ENCODE results near the gene CTNS. TPM values are rescaled to one million over a fixed set of nuclear protein-coding genes. Genes with fewer than 3 reads are reported as not detected.

The CTNS gene
- total RNA-seq, 4 donors from 2014 or later, result 1.2 to 25.7 (median 18.8) TPM

- WGBS, 2 donors (ENCODE audit: low coverage in 1 of 2), result 88 to 97% methylated on average over 6 to 35 of the region's 44 CpGs
Observed at GRCh38 chr17:3689262-3690093, 52.9 kb downstream of the CTNS start.

GRCh38 chr17:3690094-3690715 lies 53.6 kb downstream of the CTNS start:
- 72 to 87% methylated on average over 10 to 21 of the region's 22 CpGs for WGBS, 2 donors (ENCODE audit: low coverage in 1 of 2)
- Histone ChIP-seq H3K27me3 (peaks cover 47% of the 10 kb centered on the region), H3K36me3 (no peaks in the 10 kb centered on the region), H3K4me3 (no peak overlapping the region), H3K9me3 (no peaks in the 10 kb centered on the region), H3K4me1 (peaks cover 0 to 3% (median 2%) of the 10 kb centered on the region in 4 donors), H3K27ac (no peak overlapping the region)
- in situ Hi-C loops (cut with MboI; ENCODE audit: low pct_ligation_motif_present in 1 of 4, low pct_unique_long_range_greater_than_20kb in 1 of 4, low sequenced_read_pairs in 3 of 4), result no loop called here
- no peak for TF ChIP-seq CTCF (IDR thresholded peaks at IDR 0.05)
- TF ChIP-seq POLR2A (IDR thresholded peaks at IDR 0.05), result no peak
- no peak for TF ChIP-seq EP300 (IDR thresholded peaks at IDR 0.05; ENCODE audit: low read depth)
- no peak for DNase-seq
- intact Hi-C loops (cut with DNase I; ENCODE audit: low total_unique reads), result no loop called here

More at GRCh38 chr17:3689262-3690093, 52.9 kb downstream of the CTNS start:
- Histone ChIP-seq H3K4me3 (no peak overlapping the region), H3K36me3 (no peaks in the 10 kb centered on the region), H3K27ac (no peak overlapping the region), H3K9me3 (no peaks in the 10 kb centered on the region), H3K27me3 (peaks cover 46% of the 10 kb centered on the region), H3K4me1 (no peaks in the 10 kb centered on the region)
- TF ChIP-seq EP300 (IDR thresholded peaks at IDR 0.05; ENCODE audit: low read depth), result no peak
- no peak for TF ChIP-seq POLR2AphosphoS5 (IDR thresholded peaks at IDR 0.05)
- no peak for TF ChIP-seq CTCF (IDR thresholded peaks at IDR 0.05)
- TF ChIP-seq POLR2A (IDR thresholded peaks at IDR 0.05), result no peak
- in situ Hi-C loops (cut with MboI; ENCODE audit: low pct_ligation_motif_present in 1 of 4, low pct_unique_long_range_greater_than_20kb in 1 of 4, low sequenced_read_pairs in 3 of 4), result no loop called here
- no peak for DNase-seq
- intact Hi-C loops (cut with DNase I; ENCODE audit: low total_unique reads), result no loop called here

GRCh38 chr17:3691617-3692067 lies 55.1 kb downstream of the CTNS start:
- no peak for DNase-seq
- in situ Hi-C loops (cut with MboI; ENCODE audit: low pct_ligation_motif_present in 1 of 4, low pct_unique_long_range_greater_than_20kb in 1 of 4, low sequenced_read_pairs in 3 of 4), result no loop called here
- WGBS, 2 donors (ENCODE audit: low coverage in 1 of 2), result 64 to 81% methylated on average over 4 to 11 of the region's 16 CpGs
- no peaks in the 10 kb centered on the region for H3K9me3 ChIP-seq
- intact Hi-C loops (cut with DNase I; ENCODE audit: low total_unique reads), result no loop called here
- H3K4me3 ChIP-seq, result no peak overlapping the region
- peaks cover 59% of the 10 kb centered on the region for H3K27me3 ChIP-seq
- TF ChIP-seq POLR2AphosphoS5 (IDR thresholded peaks at IDR 0.05), result no peak
- no peak for TF ChIP-seq POLR2A (IDR thresholded peaks at IDR 0.05)
- TF ChIP-seq CTCF (IDR thresholded peaks at IDR 0.05), result no peak
- no peak for TF ChIP-seq EP300 (IDR thresholded peaks at IDR 0.05; ENCODE audit: low read depth)
- no peaks in the 10 kb centered on the region for H3K36me3 ChIP-seq
- peaks cover 4 to 16% (median 14%) of the 10 kb centered on the region in 4 donors for H3K4me1 ChIP-seq
- no peak overlapping the region for H3K27ac ChIP-seq

- intact Hi-C loops (cut with DNase I; ENCODE audit: low total_unique reads), result no loop called here
- TF ChIP-seq POLR2A (IDR thresholded peaks at IDR 0.05) (no peak), EP300 (IDR thresholded peaks at IDR 0.05; ENCODE audit: low read depth) (no peak), POLR2AphosphoS5 (IDR thresholded peaks at IDR 0.05) (no peak), CTCF (IDR thresholded peaks at IDR 0.05) (no peak)
- H3K4me3 ChIP-seq, result no peak overlapping the region
- H3K27ac ChIP-seq, result no peak overlapping the region
- H3K9me3 ChIP-seq, result no peaks in the 10 kb centered on the region
- no peaks in the 10 kb centered on the region for H3K36me3 ChIP-seq
- in situ Hi-C loops (cut with MboI; ENCODE audit: low pct_ligation_motif_present in 1 of 4, low pct_unique_long_range_greater_than_20kb in 1 of 4, low sequenced_read_pairs in 3 of 4), result no loop called here
- WGBS, 2 donors (ENCODE audit: low coverage in 1 of 2), result 86 to 88% methylated on average over 4 to 9 of the region's 9 CpGs
- H3K4me1 ChIP-seq, result peaks cover 4 to 17% (median 14%) of the 10 kb centered on the region in 4 donors
- H3K27me3 ChIP-seq, result peaks cover 66% of the 10 kb centered on the region
- no peak for DNase-seq
Observed at GRCh38 chr17:3692346-3692745, 55.8 kb downstream of the CTNS start.

Data from transverse colon (tissue), 4 donors.